ENCODE measurements around the gene EHHADH. TPM values are rescaled to one million over a fixed set of nuclear protein-coding genes. Genes with fewer than 3 reads are reported as not detected.

Gene EHHADH
- total RNA-seq, 1 experiment from 2014 or later = 4.2 TPM

DNA sequence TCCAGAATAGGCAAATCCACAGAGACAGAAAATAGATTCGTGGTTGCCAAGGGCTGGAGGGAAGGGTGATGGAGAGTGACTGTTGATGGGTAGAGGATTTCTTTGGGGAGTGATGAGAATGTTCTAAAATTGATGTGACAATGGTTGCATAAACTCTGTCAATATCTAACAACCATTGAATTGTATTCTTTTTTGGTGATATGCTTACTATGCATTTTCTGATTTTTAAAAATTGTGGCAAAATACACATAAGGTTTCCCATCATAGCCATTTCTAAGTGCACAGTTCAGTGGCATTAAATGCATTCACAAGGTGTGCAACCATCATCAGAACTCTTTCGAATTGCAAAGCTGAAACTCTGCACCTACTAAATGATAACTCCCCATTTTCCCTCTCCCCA is 56.8 kb downstream of the EHHADH start:
- H3K4me1 Mint-ChIP-seq = no peaks in the 10 kb centered on the region
- CTCF ChIA-PET = no interaction called here

DNA sequence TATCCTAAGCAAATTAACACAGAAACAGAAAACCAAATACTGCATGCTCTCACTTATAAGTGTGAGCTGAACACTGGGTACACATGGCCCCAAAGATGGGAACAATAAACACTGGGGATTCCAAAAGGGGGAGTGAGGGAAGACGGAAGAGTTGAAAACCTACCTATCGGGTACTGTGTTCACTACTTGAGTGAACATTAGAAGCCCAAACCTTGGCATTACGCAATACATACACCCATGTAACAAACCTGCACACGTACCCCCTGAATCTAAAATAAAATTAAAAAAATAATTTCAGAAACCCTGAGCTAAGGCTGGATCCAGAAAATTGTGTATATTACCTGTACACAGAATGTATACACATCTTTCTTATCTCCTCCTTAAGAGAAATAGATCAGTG is 58.2 kb downstream of the EHHADH start:
- Mint-ChIP-seq H3K27ac (no peak overlapping the region), H3K36me3 (0 out of 2 replicates have a peak, but pooled peaks cover 8% of the 10 kb centered on the region), H3K4me3 (no peak overlapping the region), H3K4me1 (no peaks in the 10 kb centered on the region), H3K9me3 (peaks cover 18% of the 10 kb centered on the region), H3K27me3 (ENCODE audit: low read depth) (no peaks in the 10 kb centered on the region)
- ChIA-PET POLR2A (no interaction called here), CTCF (no interaction called here)
- DNase-seq (ENCODE audit: low spot score) (no peak), ATAC-seq (no peak)
- TF ChIP-seq, protein P1, sequence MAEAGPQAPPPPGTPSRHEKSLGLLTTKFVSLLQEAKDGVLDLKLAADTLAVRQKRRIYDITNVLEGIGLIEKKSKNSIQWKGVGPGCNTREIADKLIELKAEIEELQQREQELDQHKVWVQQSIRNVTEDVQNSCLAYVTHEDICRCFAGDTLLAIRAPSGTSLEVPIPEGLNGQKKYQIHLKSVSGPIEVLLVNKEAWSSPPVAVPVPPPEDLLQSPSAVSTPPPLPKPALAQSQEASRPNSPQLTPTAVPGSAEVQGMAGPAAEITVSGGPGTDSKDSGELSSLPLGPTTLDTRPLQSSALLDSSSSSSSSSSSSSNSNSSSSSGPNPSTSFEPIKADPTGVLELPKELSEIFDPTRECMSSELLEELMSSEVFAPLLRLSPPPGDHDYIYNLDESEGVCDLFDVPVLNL (CRISPR knock-in tag; IDR thresholded peaks at IDR 0.05; ENCODE audit: borderline replicate concordance, low read depth) = no peak
- TF ChIP-seq ZNF263 (CRISPR knock-in tag; IDR thresholded peaks at IDR 0.05; ENCODE audit: low read depth) = no peak
- no peak for TF ChIP-seq ELF4 (CRISPR knock-in tag; IDR thresholded peaks at IDR 0.05; ENCODE audit: low read depth)
- TF ChIP-seq OVOL2 (CRISPR knock-in tag; IDR thresholded peaks at IDR 0.05; ENCODE audit: borderline replicate concordance) = no peak
- no peak for TF ChIP-seq SMAD4 (CRISPR knock-in tag; IDR thresholded peaks at IDR 0.05)
- TF ChIP-seq NFYB (CRISPR knock-in tag; conservative IDR thresholded peaks at IDR 0.05; ENCODE audit: low read depth) = no peak
- TF ChIP-seq, protein P2, sequence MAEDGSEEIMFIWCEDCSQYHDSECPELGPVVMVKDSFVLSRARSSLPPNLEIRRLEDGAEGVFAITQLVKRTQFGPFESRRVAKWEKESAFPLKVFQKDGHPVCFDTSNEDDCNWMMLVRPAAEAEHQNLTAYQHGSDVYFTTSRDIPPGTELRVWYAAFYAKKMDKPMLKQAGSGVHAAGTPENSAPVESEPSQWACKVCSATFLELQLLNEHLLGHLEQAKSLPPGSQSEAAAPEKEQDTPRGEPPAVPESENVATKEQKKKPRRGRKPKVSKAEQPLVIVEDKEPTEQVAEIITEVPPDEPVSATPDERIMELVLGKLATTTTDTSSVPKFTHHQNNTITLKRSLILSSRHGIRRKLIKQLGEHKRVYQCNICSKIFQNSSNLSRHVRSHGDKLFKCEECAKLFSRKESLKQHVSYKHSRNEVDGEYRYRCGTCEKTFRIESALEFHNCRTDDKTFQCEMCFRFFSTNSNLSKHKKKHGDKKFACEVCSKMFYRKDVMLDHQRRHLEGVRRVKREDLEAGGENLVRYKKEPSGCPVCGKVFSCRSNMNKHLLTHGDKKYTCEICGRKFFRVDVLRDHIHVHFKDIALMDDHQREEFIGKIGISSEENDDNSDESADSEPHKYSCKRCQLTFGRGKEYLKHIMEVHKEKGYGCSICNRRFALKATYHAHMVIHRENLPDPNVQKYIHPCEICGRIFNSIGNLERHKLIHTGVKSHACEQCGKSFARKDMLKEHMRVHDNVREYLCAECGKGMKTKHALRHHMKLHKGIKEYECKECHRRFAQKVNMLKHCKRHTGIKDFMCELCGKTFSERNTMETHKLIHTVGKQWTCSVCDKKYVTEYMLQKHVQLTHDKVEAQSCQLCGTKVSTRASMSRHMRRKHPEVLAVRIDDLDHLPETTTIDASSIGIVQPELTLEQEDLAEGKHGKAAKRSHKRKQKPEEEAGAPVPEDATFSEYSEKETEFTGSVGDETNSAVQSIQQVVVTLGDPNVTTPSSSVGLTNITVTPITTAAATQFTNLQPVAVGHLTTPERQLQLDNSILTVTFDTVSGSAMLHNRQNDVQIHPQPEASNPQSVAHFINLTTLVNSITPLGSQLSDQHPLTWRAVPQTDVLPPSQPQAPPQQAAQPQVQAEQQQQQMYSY (CRISPR knock-in tag; IDR thresholded peaks at IDR 0.05) = no peak
- no peak for TF ChIP-seq FOXK1 (CRISPR knock-in tag; IDR thresholded peaks at IDR 0.05)
- TF ChIP-seq, protein P3, sequence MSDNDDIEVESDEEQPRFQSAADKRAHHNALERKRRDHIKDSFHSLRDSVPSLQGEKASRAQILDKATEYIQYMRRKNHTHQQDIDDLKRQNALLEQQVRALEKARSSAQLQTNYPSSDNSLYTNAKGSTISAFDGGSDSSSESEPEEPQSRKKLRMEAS (CRISPR knock-in tag; IDR thresholded peaks at IDR 0.05) = no peak
- TF ChIP-seq ZNF671 (CRISPR knock-in tag; IDR thresholded peaks at IDR 0.05) = no peak

More for the DNA sequence above, 56.8 kb downstream of the EHHADH start:
- POLR2A ChIA-PET = no interaction called here
- no peaks in the 10 kb centered on the region for H3K27me3 Mint-ChIP-seq (ENCODE audit: low read depth)
- no peak for TF ChIP-seq TEAD1 (CRISPR knock-in tag; IDR thresholded peaks at IDR 0.05)
- no peak for TF ChIP-seq PRRX2 (CRISPR knock-in tag; IDR thresholded peaks at IDR 0.05)
- TF ChIP-seq, protein P3 (CRISPR knock-in tag; IDR thresholded peaks at IDR 0.05) = no peak
- H3K27ac Mint-ChIP-seq = no peak overlapping the region
- no peak overlapping the region for H3K4me3 Mint-ChIP-seq
- peaks cover 18% of the 10 kb centered on the region for H3K9me3 Mint-ChIP-seq
- DNase-seq (ENCODE audit: low spot score) (no peak), ATAC-seq (no peak)
- 0 out of 2 replicates have a peak, but pooled peaks cover 8% of the 10 kb centered on the region for H3K36me3 Mint-ChIP-seq

DNA sequence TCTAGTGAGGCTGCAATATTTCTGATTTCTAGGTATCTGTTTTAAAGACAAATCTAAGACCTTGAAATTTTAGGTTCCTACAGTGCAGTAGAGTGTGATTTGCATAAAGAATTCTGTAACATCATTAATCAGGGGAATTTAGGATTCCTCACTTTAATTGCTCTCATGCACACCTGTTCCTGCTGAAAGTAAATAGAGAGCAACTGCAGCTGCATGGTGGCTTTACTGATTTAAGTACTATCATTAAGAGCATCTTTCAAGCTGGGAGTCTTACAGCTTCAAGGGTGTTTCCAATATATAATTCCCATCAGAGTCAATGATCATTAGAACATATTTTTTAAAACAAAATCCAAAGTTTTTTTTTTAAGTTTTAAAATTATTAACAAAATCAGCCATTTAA is 65.0 kb downstream of the EHHADH start:
- CTCF ChIA-PET = interaction anchor here (2.2 kb wide), 1 partner anchor 13 kb away, joined by 8 read pairs; no protein-coding TSS in a partner anchor
- no peak for ATAC-seq
- no peaks in the 10 kb centered on the region for H3K36me3 Mint-ChIP-seq

More for the DNA sequence above, 65.0 kb downstream of the EHHADH start:
- POLR2A ChIA-PET = interaction anchor here (0.9 kb wide), 1 partner anchor 13 kb away, joined by 3 read pairs; no protein-coding TSS in a partner anchor
- no peak overlapping the region for H3K4me3 Mint-ChIP-seq
- H3K9me3 Mint-ChIP-seq = no peaks in the 10 kb centered on the region
- DNase-seq (ENCODE audit: low spot score) = no peak
- H3K27me3 Mint-ChIP-seq (ENCODE audit: low read depth) = no peaks in the 10 kb centered on the region
- TF ChIP-seq, protein P3 (CRISPR knock-in tag; IDR thresholded peaks at IDR 0.05) = no peak
- TF ChIP-seq FOXP1 (CRISPR knock-in tag; IDR thresholded peaks at IDR 0.05; ENCODE audit: borderline replicate concordance) (no peak), HMGA2 (CRISPR knock-in tag; IDR thresholded peaks at IDR 0.05) (no peak), JAZF1 (CRISPR knock-in tag; IDR thresholded peaks at IDR 0.05) (no peak), ZNF219 (CRISPR knock-in tag; IDR thresholded peaks at IDR 0.05; ENCODE audit: borderline replicate concordance) (no peak), TCF7 (CRISPR knock-in tag; IDR thresholded peaks at IDR 0.05; ENCODE audit: low read depth) (no peak), CBFB (CRISPR knock-in tag; IDR thresholded peaks at IDR 0.05; ENCODE audit: low read depth) (no peak), ESRRA (CRISPR knock-in tag; IDR thresholded peaks at IDR 0.05; ENCODE audit: borderline replicate concordance) (no peak), TEAD1 (CRISPR knock-in tag; IDR thresholded peaks at IDR 0.05) (no peak), CREM (CRISPR knock-in tag; IDR thresholded peaks at IDR 0.05) (no peak), SP1 (CRISPR knock-in tag; conservative IDR thresholded peaks at IDR 0.05) (no peak), ATF1 (CRISPR knock-in tag; IDR thresholded peaks at IDR 0.05) (no peak)
- TF ChIP-seq, protein P4, sequence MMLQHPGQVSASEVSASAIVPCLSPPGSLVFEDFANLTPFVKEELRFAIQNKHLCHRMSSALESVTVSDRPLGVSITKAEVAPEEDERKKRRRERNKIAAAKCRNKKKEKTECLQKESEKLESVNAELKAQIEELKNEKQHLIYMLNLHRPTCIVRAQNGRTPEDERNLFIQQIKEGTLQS (CRISPR knock-in tag; conservative IDR thresholded peaks at IDR 0.05) = no peak
- TF ChIP-seq, protein P5, sequence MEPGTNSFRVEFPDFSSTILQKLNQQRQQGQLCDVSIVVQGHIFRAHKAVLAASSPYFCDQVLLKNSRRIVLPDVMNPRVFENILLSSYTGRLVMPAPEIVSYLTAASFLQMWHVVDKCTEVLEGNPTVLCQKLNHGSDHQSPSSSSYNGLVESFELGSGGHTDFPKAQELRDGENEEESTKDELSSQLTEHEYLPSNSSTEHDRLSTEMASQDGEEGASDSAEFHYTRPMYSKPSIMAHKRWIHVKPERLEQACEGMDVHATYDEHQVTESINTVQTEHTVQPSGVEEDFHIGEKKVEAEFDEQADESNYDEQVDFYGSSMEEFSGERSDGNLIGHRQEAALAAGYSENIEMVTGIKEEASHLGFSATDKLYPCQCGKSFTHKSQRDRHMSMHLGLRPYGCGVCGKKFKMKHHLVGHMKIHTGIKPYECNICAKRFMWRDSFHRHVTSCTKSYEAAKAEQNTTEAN (CRISPR knock-in tag; IDR thresholded peaks at IDR 0.05) = no peak
- TF ChIP-seq, protein P6, sequence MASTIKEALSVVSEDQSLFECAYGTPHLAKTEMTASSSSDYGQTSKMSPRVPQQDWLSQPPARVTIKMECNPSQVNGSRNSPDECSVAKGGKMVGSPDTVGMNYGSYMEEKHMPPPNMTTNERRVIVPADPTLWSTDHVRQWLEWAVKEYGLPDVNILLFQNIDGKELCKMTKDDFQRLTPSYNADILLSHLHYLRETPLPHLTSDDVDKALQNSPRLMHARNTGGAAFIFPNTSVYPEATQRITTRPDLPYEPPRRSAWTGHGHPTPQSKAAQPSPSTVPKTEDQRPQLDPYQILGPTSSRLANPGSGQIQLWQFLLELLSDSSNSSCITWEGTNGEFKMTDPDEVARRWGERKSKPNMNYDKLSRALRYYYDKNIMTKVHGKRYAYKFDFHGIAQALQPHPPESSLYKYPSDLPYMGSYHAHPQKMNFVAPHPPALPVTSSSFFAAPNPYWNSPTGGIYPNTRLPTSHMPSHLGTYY (CRISPR knock-in tag; IDR thresholded peaks at IDR 0.05) = no peak
- H3K27ac Mint-ChIP-seq = no peak overlapping the region
- no peaks in the 10 kb centered on the region for H3K4me1 Mint-ChIP-seq
